Measurements from ENCODE around the gene FLOT1. TPM values are rescaled to one million over a fixed set of nuclear protein-coding genes. Genes with fewer than 3 reads are reported as not detected.
A peak's percentile ranks its signal among the peaks of the same experiment; 100 is the strongest.

Gene FLOT1
- total RNA-seq, 1 donor from 2014 or later = 175 TPM

- no peak for DNase-seq (ENCODE audit: low read depth)
Observed at GRCh38 chr6:30705620-30706019, 36.9 kb downstream of the FLOT1 start.

GRCh38 chr6:30703821-30704220 lies 38.7 kb downstream of the FLOT1 start:
- no peak for DNase-seq (ENCODE audit: low read depth)

- no peak for DNase-seq (ENCODE audit: low read depth)
Observed at GRCh38 chr6:30703011-30703410, 39.5 kb downstream of the FLOT1 start.

DNA sequence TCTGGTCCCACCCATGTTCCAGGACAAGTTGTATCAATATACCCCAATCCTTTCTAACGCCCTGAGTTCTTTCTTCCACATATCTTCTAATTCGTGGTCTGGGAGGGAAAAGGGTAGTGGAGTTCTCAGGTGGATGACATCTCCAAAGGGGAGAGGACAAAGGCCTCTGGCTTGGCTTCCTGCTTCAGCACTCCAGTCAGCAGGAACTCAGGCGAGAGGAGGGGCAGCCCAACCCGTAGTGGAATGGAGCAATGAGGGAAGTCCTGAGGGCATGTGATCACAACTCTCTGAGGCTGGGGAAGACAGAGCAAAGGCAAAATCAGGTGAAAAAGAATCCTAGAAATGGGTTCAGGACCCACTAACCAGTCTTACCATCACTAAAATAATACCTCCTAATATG lies 42.1 kb downstream of the FLOT1 start:
- DNase-seq (ENCODE audit: low read depth) = no peak

- no peak for DNase-seq (ENCODE audit: low read depth)
Observed at GRCh38 chr6:30696432-30696831, 46.1 kb downstream of the FLOT1 start.

- DNase-seq (ENCODE audit: low read depth) = no peak
Observed at GRCh38 chr6:30691208-30691847, 51.2 kb downstream of the FLOT1 start.

- DNase-seq (ENCODE audit: low read depth) = peak; percentile 96
Observed at GRCh38 chr6:30690403-30691207, 51.9 kb downstream of the FLOT1 start, which contains the start of gene NRM. Gene NRM, minus strand, starts transcription at chr6:30690984. Its CDS starts 10 bp downstream, at chr6:30690974.

- no peak for DNase-seq (ENCODE audit: low read depth)
Observed at GRCh38 chr6:30689985-30690384, 52.5 kb downstream of the FLOT1 start.

- no peak for DNase-seq (ENCODE audit: low read depth)
Observed at GRCh38 chr6:30689022-30689865, 53.2 kb downstream of the FLOT1 start.

DNA sequence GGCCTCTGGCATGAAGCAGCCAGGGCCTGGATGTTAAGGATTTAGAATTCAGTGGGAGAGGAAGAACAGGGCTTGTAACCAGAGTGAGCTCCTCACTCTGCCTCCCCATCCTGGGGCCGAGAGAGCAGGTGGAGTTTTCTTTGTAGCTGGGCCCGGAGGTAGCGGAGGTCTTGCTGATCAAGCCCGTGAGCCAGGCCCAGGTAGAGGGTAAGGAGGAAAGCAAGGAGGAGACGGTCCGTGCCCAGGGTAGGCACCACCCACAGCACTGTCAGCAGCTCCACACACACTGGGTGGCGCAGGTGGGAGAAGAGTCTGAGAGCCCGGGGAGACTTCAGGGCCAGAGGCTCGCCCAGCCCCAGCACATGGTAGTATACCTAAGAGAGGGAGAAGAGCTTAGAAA lies 53.9 kb downstream of the FLOT1 start:
- no peak for DNase-seq (ENCODE audit: low read depth)

- DNase-seq (ENCODE audit: low read depth) = peak; percentile 78
Observed at GRCh38 chr6:30687659-30688431, 54.6 kb downstream of the FLOT1 start.

DNA sequence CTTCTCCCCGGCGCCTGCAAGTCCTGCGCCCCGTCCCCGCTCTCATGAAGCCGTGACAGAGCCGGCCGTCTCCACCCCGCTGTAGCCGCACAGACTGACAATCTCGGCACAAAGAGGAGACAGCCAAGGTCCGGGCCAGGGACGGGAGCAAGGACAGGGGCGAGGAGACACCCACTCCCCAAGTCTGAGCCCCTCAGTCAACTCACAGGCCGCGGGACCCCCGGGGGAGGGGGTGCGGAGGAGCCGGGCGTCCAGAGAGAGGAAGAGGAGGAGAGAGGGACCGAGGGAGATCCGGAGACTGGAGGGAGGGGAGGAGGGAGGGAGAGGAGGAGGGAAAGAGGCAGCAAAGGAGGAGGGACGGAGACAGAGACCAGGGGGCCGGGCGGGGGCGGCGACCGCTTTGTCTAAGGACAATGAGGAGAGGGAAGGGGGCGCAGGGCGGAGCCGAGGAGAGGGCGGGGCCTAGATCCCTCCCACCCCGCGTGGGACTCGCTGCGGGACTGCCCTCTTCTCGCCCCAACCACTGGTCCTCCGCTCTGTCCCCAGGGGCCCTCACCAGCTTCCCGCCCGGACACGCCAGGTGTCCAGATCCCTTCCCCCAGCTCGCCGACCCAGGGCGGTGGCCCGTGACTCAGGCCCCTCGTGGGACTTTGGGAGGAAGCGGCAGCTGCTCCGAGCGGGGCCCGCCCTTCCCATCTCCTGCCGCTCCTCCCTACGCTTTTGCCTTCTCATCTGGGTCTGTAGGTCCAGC lies 55.4 kb downstream of the FLOT1 start:
- DNase-seq (ENCODE audit: low read depth) = peak; percentile 100

- DNase-seq (ENCODE audit: low read depth) = peak; percentile 80
Observed at GRCh38 chr6:30686009-30686907, 56.2 kb downstream of the FLOT1 start, which contains the start of gene PPP1R18. Gene PPP1R18, minus strand, starts transcription at chr6:30686645. Its CDS starts 627 bp downstream, at chr6:30686018.

DNA sequence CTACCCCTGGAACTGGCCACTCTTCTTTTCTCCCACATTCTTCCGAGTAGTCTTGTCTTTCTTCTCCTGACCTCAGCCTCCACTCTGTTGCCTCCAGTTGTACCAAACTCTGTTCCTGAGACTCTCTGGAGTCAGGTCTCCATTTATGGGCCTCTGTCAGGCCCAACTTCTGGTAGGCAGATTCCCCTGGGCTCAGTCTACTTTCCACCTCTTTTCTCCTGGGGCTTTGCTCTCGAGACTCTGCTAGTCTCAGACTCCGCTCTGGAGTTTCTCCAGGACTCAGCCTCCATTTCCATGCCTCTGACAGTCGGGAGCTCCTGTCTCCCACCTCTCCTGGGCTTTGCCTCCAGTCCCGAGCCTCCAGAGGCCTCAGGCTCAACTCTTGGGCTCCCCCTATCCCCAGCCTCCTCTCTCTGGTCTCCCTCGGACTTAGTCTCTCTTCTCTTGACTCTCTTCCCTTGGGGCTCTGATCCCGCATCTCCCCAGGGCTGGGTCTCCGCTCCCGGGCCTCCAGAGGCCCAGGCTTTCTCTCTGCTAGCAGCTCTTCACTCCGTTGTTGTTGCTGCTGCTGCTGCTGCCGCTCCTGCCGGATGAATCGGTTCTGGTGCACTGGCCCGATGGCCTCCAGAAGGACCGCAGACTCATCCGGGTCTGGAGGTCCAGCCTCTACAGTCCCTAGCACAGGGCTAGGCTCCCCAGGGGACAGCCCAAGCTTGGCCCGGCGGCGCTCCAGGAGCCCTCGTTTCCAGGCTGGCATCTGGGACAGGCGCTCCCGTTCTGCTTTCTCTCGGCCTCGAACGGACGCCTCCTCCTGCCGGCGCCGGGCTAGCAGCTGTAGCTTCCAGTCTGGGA lies 57.1 kb downstream of the FLOT1 start:
- DNase-seq (ENCODE audit: low read depth) = peak; percentile 48

GRCh38 chr6:30684386-30685156 lies 57.9 kb downstream of the FLOT1 start:
- DNase-seq (ENCODE audit: low read depth) = peak; percentile 34

- no peak for DNase-seq (ENCODE audit: low read depth)
Observed at GRCh38 chr6:30683980-30684338, 58.5 kb downstream of the FLOT1 start.
